Suprapubic skin (tissue), 3 donors: ENCODE data around the gene NR2F6.

Source experiments
- EP300 ChIP-seq: sonication (generic); formaldehyde crosslinking; IDR thresholded peaks from one replicate; pipeline ENCODE4 v1.6.1; 2017; ENCODE audit warnings: antibody characterized with exemption
- POLR2A ChIP-seq, 2 donors: fragments of 450-650 bp; IDR thresholded peaks; one replicate each; pipeline ENCODE4 v1.6.1; 2017; ENCODE audit warnings: antibody characterized with exemption in 2 of 2, mild to moderate bottlenecking in 2 of 2, moderate library complexity in 2 of 2
- TF ChIP-seq, protein P1 (sequence below), 2 donors: fragments of 200-600 bp in 1 of 2; fragments of 450-650 bp in 1 of 2; sonication (generic) in 1 of 2; IDR thresholded peaks; one replicate each; pipeline ENCODE4 v1.5.1; 2016 to 2019; ENCODE audit warnings: antibody characterized with exemption in 2 of 2, mild to moderate bottlenecking in 1 of 2, moderate library complexity in 1 of 2

DNA sequence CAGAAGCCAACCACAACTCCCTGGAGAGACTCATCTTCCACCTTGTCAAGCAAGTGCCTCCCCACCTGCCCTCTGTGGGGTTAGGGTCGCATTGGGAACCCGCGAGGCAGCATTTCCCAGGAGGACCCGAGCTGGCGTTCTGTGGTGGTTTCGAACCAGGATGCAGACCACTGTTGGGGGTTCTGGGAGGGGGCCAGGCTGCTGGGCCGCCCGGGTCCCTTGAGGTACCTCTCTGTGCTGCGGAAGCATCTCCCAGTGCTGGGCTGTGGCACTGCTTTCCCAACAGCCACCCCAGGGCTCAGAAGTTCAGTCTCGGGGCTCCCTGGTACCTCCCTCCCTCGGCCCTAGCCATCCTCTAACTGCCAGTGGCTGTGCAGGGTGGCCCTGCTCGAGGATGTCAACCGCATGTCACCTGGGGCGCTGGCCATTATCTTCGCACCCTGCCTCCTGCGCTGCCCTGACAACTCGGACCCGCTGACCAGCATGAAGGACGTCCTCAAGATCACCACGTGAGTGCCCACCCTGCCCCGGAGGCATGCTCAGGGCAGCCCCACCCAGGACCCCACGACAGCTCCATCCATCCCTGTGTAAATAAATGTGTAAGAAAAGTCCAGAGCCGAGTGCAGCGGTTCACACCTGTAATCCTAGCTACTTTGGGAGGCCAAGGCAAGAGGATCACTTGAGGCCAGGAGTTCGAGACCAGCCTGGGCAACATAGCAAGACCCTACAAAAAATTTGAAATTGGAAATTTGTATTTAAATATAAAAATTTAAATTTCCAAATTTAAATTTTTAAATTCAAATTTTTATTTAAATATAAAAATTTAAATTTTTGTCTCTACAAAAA lies 38.8 kb downstream of the NR2F6 start:
- TF ChIP-seq, protein P1, sequence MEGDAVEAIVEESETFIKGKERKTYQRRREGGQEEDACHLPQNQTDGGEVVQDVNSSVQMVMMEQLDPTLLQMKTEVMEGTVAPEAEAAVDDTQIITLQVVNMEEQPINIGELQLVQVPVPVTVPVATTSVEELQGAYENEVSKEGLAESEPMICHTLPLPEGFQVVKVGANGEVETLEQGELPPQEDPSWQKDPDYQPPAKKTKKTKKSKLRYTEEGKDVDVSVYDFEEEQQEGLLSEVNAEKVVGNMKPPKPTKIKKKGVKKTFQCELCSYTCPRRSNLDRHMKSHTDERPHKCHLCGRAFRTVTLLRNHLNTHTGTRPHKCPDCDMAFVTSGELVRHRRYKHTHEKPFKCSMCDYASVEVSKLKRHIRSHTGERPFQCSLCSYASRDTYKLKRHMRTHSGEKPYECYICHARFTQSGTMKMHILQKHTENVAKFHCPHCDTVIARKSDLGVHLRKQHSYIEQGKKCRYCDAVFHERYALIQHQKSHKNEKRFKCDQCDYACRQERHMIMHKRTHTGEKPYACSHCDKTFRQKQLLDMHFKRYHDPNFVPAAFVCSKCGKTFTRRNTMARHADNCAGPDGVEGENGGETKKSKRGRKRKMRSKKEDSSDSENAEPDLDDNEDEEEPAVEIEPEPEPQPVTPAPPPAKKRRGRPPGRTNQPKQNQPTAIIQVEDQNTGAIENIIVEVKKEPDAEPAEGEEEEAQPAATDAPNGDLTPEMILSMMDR (IDR thresholded peaks at IDR 0.05) = no peak
- TF ChIP-seq POLR2A (IDR thresholded peaks at IDR 0.05) = no peak
- TF ChIP-seq EP300 = no peak
